ENCODE data around the gene STYK1. TPM values are rescaled to one million over a fixed set of nuclear protein-coding genes. Genes with fewer than 3 reads are reported as not detected.

The STYK1 gene
- total and polyA plus RNA-seq, 10 of the 15 experiments (the other 5 are each of a cell fraction or from before 2014, with no cell fraction given): 0.62 to 1.2 (median 0.82) TPM; not detected in 1

DNA sequence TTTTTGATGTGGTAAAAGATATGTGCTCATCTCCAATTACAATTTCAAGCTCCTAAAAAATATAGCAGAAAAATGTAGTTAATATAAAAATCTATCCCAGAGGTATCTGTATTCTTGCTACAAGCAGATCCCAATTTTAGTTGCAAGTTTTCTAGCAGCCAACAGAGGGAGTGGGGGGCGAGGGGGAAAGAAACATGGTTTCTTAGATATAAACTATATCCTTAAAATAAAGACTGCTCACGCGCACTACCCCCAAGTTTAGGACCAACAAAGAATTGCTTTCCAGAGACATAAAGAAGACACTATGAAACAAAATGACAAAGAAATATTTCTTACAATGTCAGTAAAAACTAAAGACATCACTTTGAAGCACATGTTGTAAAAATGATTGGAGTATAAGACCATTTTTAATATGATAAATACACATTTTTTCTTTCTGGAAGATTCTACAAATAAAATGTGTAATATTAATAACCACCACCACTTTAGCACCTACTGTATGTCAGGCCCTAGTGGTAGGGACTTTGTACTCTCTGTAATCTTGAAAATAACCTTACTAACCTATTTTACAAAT lies 65.9 kb downstream of the STYK1 start:
- CTCF ChIA-PET: interaction anchor here (1.2 to 1.7 kb wide), 2 partner anchors 142 to 592 kb away, joined by 3 to 5 read pairs; no protein-coding TSS in a partner anchor
- in situ Hi-C loops (cut with MboI): no loop called here

More for the DNA sequence above, 65.9 kb downstream of the STYK1 start:
- POLR2A ChIA-PET: no interaction called here
- Histone ChIP-seq H3K4me2 (ENCODE audit: control insufficient read depth, insufficient read depth) (no peak overlapping the region), H3K4me1 (ENCODE audit: control insufficient read depth, insufficient read depth, low read length) (no peaks in the 10 kb centered on the region), H3K36me3 (ENCODE audit: control insufficient read depth in 2 of 2, insufficient read depth in 2 of 2, low read length in 1 of 2) (peaks cover 2 to 3% of the 10 kb centered on the region in 2 experiments; a peak in 3 of 4 replicates), H3K9ac (ENCODE audit: control insufficient read depth, insufficient read depth, low read length) (no peak overlapping the region), H4K20me1 (ENCODE audit: control insufficient read depth, insufficient read depth) (no peaks in the 10 kb centered on the region), H2AFZ (ENCODE audit: control insufficient read depth, low read depth, low read length) (no peak overlapping the region), H3K4me3 (no peak overlapping the region), H3K27me3 (replicated peaks in 1 of 2; ENCODE audit: control insufficient read depth in 2 of 2, insufficient read depth in 2 of 2, low read length in 1 of 2) (no peaks in the 10 kb centered on the region), H3K79me2 (ENCODE audit: control insufficient read depth, insufficient read depth, low read length) (peaks cover 21% of the 10 kb centered on the region), H3K27ac (ENCODE audit: control insufficient read depth, insufficient read depth) (no peak overlapping the region), H3K9me3 (replicated peaks; ENCODE audit: control insufficient read depth, insufficient read depth, low read length) (no peaks in the 10 kb centered on the region)
- BruUV-seq (replicated peaks): no TSS peak
- TF ChIP-seq, protein P1, sequence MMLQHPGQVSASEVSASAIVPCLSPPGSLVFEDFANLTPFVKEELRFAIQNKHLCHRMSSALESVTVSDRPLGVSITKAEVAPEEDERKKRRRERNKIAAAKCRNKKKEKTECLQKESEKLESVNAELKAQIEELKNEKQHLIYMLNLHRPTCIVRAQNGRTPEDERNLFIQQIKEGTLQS (IDR thresholded peaks at IDR 0.05; ENCODE audit: borderline replicate concordance, extremely low read depth, low read depth, low read length): no peak
- TF ChIP-seq, protein P2, sequence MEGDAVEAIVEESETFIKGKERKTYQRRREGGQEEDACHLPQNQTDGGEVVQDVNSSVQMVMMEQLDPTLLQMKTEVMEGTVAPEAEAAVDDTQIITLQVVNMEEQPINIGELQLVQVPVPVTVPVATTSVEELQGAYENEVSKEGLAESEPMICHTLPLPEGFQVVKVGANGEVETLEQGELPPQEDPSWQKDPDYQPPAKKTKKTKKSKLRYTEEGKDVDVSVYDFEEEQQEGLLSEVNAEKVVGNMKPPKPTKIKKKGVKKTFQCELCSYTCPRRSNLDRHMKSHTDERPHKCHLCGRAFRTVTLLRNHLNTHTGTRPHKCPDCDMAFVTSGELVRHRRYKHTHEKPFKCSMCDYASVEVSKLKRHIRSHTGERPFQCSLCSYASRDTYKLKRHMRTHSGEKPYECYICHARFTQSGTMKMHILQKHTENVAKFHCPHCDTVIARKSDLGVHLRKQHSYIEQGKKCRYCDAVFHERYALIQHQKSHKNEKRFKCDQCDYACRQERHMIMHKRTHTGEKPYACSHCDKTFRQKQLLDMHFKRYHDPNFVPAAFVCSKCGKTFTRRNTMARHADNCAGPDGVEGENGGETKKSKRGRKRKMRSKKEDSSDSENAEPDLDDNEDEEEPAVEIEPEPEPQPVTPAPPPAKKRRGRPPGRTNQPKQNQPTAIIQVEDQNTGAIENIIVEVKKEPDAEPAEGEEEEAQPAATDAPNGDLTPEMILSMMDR (IDR thresholded peaks at IDR 0.05 in 2 of 3, conservative IDR thresholded peaks at IDR 0.05 in 1 of 3; ENCODE audit: control insufficient read depth in 2 of 3, extremely low read depth in 1 of 3, insufficient read depth in 1 of 3, low read depth in 3 of 3, low read length in 3 of 3): peak in 2 of 3 experiments; percentile 16 to 38; a peak in 2 of 6 replicates
- TF ChIP-seq RAD21 (IDR thresholded peaks at IDR 0.05; ENCODE audit: insufficient read depth, low read depth, low read length): peak; percentile 14; the same call in 1 of the 2 replicates
- intact Hi-C loops (cut with micrococcal nuclease; ENCODE audit: unreplicated experiment): loop anchor here (10.0 kb wide), 1 partner anchor 117 kb away; the partner anchor contains the start of gene YBX3
- no peak for DNase-seq (ENCODE audit: low read depth, low spot score)
- RAD21 ChIA-PET (ENCODE audit: unreplicated experiment): interaction anchor here (0.8 kb wide), 1 partner anchor 52 kb away, joined by 3 read pairs; no protein-coding TSS in a partner anchor
- 0 out of 3 replicates have a peak, but pooled peaks have one; percentile 10 for ATAC-seq
- SMC1A ChIA-PET (ENCODE audit: uncharacterized antibody, unreplicated experiment): interaction anchor here (0.6 to 1.0 kb wide), 3 partner anchors 63 to 243 kb away, joined by 3 read pairs; no protein-coding TSS in a partner anchor
- 96% methylated on average over 3 of the region's 3 CpGs for WGBS (ENCODE audit: insufficient coverage, insufficient replicate concordance, low lambda C conversion rate, missing lambda C conversion rate)
- no peak for FAIRE-seq

Data from GM12878 (cell line).